ENCODE data around the gene YBX1.
"Not testable (repeated sequence)": the region's sequence is repeated elsewhere in the genome, so short reads cannot be mapped to it uniquely, and the experiment has no call there.

The YBX1 gene

GRCh38 chr1:42681741-42682483, at the start of gene YBX1:
YBX1 (plus strand) TSS chr1:42682418; CDS start chr1:42682566, 148 bp downstream.
- DNase-seq (ENCODE audit: low read depth in 1 of 2, low spot score in 1 of 2) = peak; percentile 89 to 93

GRCh38 chr1:42639116-42639515, 43.1 kb upstream of the YBX1 start:
- DNase-seq (ENCODE audit: low read depth in 1 of 2, low spot score in 1 of 2) = no peak

DNA sequence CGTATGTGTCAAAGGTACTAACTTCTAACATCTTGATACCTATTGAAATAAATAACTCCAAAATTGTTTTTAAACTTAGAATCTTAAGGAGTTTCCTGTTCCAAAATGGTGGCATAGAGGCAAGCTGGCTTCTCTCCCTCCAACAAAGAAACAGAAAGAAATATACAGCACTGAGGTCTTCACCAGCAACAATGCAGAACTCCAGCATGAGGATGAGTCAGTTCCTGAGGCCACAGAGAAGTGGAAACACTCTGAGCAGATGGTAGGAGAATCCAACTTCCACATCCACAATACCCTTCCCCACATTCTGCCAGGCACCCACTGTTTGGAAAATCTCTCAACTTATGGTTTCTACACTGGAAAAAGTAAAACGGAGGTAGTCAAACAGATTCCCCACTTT, 36.2 kb upstream of the YBX1 start:
- no peak for DNase-seq (ENCODE audit: low read depth in 1 of 2, low spot score in 1 of 2)

GRCh38 chr1:42657201-42657600, 25.0 kb upstream of the YBX1 start:
- DNase-seq (ENCODE audit: low read depth in 1 of 2, low spot score in 1 of 2) = no peak

- peak; percentile 84 to 91 for DNase-seq (ENCODE audit: low read depth in 1 of 2, low spot score in 1 of 2)
Observed at GRCh38 chr1:42657981-42658876, 24.0 kb upstream of the YBX1 start, which contains the start of gene PPIH. PPIH (plus strand) TSS chr1:42658423; CDS start chr1:42658447, 24 bp downstream.

GRCh38 chr1:42658877-42659337, 23.3 kb upstream of the YBX1 start:
- DNase-seq (ENCODE audit: low read depth in 1 of 2, low spot score in 1 of 2) = no peak

- DNase-seq (ENCODE audit: low read depth in 1 of 2, low spot score in 1 of 2) = no peak
Observed at GRCh38 chr1:42660907-42661500, 21.2 kb upstream of the YBX1 start.

GRCh38 chr1:42669936-42670335, 12.3 kb upstream of the YBX1 start:
- no peak for DNase-seq (ENCODE audit: low read depth in 1 of 2, low spot score in 1 of 2)

- no peak for DNase-seq (ENCODE audit: low read depth in 1 of 2, low spot score in 1 of 2)
Observed at GRCh38 chr1:42670425-42670824, 11.8 kb upstream of the YBX1 start.

DNA sequence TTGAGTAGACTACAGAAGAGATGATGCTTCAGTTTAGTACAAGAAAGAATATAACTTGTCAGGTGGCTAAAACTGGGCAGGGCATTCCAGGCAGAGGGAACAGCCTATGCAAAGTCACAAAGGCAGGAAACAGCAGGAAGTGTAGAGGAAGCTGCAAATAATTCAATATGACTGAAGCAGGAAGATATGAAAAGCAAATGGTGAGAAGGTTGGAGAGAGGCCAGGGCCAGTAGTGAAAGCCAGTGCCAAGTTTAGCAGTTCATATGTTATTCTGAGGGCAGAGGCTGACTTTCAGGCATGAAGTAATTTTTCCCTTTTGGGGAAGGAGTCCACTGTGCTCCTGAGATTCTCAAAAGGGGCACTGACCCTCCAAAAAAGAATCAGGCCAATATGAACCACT, 8.0 kb upstream of the YBX1 start:
- DNase-seq (ENCODE audit: low read depth in 1 of 2, low spot score in 1 of 2) = no peak

- no peak for DNase-seq (ENCODE audit: low read depth in 1 of 2, low spot score in 1 of 2)
Observed at GRCh38 chr1:42674682-42675081, 7.5 kb upstream of the YBX1 start.

- DNase-seq (ENCODE audit: low read depth in 1 of 2, low spot score in 1 of 2) = no peak
Observed at GRCh38 chr1:42675467-42675866, 6.8 kb upstream of the YBX1 start.

DNA sequence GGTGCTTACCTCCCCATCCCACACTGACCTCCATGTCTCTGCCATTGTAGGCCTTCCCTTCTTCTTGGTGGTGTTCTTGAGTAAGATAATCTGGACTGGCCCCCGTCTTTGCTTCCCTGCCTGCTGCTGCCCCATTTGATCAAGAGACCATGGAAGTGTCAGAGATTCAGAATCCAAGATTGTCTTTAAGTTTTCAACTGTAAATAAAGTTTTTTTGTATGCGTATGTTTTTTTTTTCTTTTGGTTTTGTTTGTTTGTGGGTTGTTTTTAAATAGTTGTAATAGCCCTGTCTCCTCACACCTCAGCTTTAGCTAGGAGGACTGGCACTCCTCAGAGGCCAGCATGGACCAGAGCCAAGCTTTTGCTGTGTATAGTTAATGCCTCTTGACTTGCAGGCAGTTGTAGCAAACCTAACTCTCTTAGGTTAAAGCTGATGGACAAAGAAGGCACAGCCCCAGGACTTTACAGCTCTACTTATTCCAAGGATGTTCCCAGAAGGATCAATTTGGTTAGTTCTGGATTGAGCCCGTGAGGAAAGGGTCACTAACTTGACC, 5.6 kb upstream of the YBX1 start:
- no peak for DNase-seq (ENCODE audit: low read depth in 1 of 2, low spot score in 1 of 2)

DNA sequence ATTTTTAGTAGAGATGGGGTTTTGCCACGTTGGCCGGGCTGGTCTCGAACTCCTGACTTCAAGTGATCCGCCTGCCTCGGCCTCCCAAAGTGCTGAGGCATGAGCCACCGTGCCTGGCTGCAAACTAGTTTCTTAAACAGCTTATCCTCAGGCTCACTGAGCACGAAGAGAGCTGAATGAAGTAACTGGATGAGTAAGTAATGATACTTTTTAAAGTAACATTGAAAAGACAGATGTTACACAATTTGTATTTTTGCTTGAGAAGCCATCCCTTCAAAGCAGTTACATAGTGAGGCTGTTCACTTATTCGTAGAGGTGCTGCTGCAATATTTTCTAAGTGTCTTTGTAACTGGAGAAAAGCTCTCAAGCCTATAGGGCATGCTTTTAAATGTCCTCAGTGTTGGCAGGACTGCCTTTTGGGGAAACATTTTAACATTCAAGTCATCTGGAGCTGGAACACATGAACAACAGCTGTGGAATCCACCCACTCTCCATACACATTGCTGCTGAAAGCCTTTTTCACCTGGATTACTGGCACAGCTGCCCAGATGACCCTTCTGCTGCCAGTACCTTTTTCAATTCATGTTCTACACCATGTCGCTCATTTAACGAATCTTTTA, 2.7 kb upstream of the YBX1 start:
- DNase-seq (ENCODE audit: low read depth in 1 of 2, low spot score in 1 of 2) = no peak

- DNase-seq (ENCODE audit: low read depth in 1 of 2, low spot score in 1 of 2) = no peak
Observed at GRCh38 chr1:42680055-42680454, 2.2 kb upstream of the YBX1 start.

- DNase-seq (ENCODE audit: low read depth in 1 of 2, low spot score in 1 of 2) = no peak
Observed at GRCh38 chr1:42680921-42681683, 1.1 kb upstream of the YBX1 start.

DNA sequence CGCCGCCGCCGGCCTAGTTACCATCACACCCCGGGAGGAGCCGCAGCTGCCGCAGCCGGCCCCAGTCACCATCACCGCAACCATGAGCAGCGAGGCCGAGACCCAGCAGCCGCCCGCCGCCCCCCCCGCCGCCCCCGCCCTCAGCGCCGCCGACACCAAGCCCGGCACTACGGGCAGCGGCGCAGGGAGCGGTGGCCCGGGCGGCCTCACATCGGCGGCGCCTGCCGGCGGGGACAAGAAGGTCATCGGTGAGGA, 193 bp downstream of the YBX1 start:
- not testable (repeated sequence) for DNase-seq (ENCODE audit: low read depth in 1 of 2, low spot score in 1 of 2)

DNA sequence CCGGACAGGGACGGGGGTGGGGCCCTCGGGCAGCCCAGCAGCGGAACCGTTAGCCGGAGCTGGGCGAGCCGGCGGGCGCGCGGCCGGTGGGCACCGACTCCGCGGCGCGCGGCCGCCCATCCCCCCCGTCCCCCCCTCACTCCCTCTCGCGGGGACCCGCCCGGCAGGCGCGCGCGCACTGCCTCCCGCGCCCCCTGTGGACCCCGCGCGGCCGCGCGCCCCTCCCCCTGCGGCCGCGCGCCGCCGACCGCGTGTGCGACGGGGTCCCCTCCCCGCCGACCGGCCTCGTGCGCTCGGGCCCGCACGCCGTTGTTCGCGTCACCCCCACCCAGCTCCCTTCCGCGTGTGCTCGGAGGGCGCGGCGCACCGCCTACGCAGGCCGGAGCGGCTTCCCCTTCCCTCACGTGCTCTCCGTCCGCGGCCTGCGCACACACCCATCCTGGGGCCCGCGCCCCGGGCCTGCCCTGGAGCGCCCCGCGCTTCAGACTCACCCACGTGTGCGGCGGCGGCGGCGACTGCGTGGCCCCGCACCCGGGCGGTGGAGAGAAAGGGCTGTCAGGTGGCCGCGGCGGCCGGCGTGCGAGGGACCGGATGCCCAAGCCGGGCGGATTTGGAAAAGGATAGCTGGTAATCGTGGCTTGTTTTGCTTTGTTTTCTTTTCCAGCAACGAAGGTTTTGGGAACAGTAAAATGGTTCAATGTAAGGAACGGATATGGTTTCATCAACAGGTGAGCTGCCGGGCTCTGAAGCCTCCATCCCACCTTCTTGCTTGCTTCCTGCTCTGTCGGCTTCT, 717 bp downstream of the YBX1 start:
- DNase-seq (ENCODE audit: low read depth in 1 of 2, low spot score in 1 of 2) = peak; percentile 35 to 49

DNA sequence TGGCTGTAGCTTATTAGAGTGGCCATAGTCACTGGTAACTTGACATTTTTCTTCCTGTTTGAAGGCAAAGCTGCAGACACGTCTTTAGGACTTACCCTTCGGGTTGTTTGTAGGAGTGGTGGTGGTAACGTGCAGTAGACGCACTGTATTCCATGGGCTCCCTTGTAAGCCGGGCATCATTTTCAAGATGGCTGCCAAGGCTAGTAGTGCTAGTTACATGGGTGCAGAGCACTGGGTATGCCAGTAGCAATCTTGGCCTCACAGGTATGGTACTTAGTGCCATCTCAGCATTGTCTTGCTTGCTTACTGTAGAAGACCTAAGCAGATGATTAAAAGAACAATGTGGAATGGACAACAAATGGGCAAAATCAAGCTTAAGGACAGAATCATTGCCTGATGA, 1.9 kb downstream of the YBX1 start:
- no peak for DNase-seq (ENCODE audit: low read depth in 1 of 2, low spot score in 1 of 2)

DNA sequence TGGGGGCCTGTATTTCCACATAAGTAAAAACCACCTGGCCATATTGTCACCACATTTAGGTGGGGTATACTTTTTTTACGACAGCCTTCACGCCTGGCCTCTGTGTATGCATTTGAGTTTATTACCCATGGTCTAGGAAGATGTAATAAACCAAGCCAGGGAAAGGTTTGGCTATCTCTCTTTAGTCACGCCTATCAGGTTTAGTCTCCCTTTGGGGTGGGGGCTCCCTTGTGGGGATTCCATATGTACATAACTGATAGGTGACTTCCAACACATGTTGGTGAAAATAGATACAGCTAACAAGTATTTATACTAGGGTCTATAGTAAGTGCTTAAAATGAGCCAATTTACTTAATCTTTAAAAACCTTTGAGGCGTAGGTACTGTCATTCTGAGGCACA, 4.2 kb downstream of the YBX1 start:
- DNase-seq (ENCODE audit: low read depth in 1 of 2, low spot score in 1 of 2) = no peak

Data from stimulated activated CD4-positive, alpha-beta T cell treated with anti-CD3 and anti-CD28 coated beads, Interleukin-15, amount 100 ng/mL, for 1 hour (primary cell).